Keratinocyte (primary cell): ENCODE measurements around the gene MAGIX. TPM values are rescaled to one million over a fixed set of nuclear protein-coding genes. Genes with fewer than 3 reads are reported as not detected.
A peak's percentile ranks its signal among the peaks of the same experiment; 100 is the strongest.

Experiments
- DNase-seq: peaks from one replicate; pipeline ENCODE4 v3.0.0-alpha.2; 2011; ENCODE audit warnings: low read depth, missing footprints, low spot score
- FAIRE-seq: peaks from 2 replicates; lab custom pipeline; 2011; peaks lifted over from hg19 to GRCh38; lab: Jason Lieb, UNC
- H2AFZ ChIP-seq: 2 replicates; pipeline ENCODE4 v1.6.0; 2012; ENCODE audit warnings: low read length, control low read depth, inconsistent platforms; ENCODE audit not compliant: control insufficient read depth
- H3K27ac ChIP-seq: 2 replicates; pipeline ENCODE4 v1.5.1; 2011; ENCODE audit warnings: low read length; ENCODE audit not compliant: control insufficient read depth, insufficient read depth
- H3K27me3 ChIP-seq: 3 replicates; pipeline ENCODE4 v1.6.0; 2011; ENCODE audit warnings: low read length; ENCODE audit not compliant: control insufficient read depth, insufficient read depth; ENCODE audit errors: extremely low read depth
- H3K36me3 ChIP-seq, 2 experiments: 2 replicates in 1 of 2; 3 replicates in 1 of 2; pipeline ENCODE4 v1.5.1; 2011; ENCODE audit warnings: low read length in 2 of 2, mild to moderate bottlenecking in 1 of 2; ENCODE audit not compliant: control insufficient read depth in 2 of 2, insufficient read depth in 2 of 2; ENCODE audit errors: extremely low read depth in 1 of 2
- H3K4me1 ChIP-seq: 3 replicates; pipeline ENCODE4 v1.5.1; 2011; ENCODE audit warnings: low read length; ENCODE audit not compliant: control insufficient read depth, insufficient read depth; ENCODE audit errors: extremely low read depth
- H3K4me2 ChIP-seq: 3 replicates; pipeline ENCODE4 v1.6.0; 2011; ENCODE audit warnings: low read depth, low read length; ENCODE audit not compliant: control insufficient read depth, insufficient read depth; ENCODE audit errors: extremely low read depth
- H3K4me3 ChIP-seq, 3 experiments: fragments of 200-600 bp in 1 of 3; sonication (generic) in 1 of 3; 2 replicates in 2 of 3; 3 replicates in 1 of 3; pipeline ENCODE4 v1.5.1; 2011 to 2016; ENCODE audit warnings: low read length in 3 of 3, mild to moderate bottlenecking in 3 of 3, control low read depth in 2 of 3, inconsistent platforms in 1 of 3, low read depth in 1 of 3, mixed read lengths in 1 of 3, mixed run types in 1 of 3, moderate library complexity in 1 of 3; ENCODE audit not compliant: control insufficient read depth in 2 of 3, insufficient read depth in 2 of 3; ENCODE audit errors: extremely low read depth in 1 of 3
- H3K79me2 ChIP-seq: 2 replicates; pipeline ENCODE4 v1.6.0; 2012; ENCODE audit warnings: low read length; ENCODE audit not compliant: control insufficient read depth, insufficient read depth
- H3K9ac ChIP-seq: 3 replicates; pipeline ENCODE4 v1.6.0; 2011; ENCODE audit warnings: low read length; ENCODE audit not compliant: control insufficient read depth, insufficient read depth; ENCODE audit errors: extremely low read depth
- H3K9me1 ChIP-seq: 3 replicates; pipeline ENCODE4 v1.6.0; 2011; ENCODE audit warnings: low read length; ENCODE audit not compliant: control insufficient read depth, insufficient read depth; ENCODE audit errors: extremely low read depth
- H3K9me3 ChIP-seq: 2 replicates; pipeline ENCODE4 v1.5.1; 2012; ENCODE audit warnings: low read depth, low read length; ENCODE audit not compliant: control insufficient read depth
- H4K20me1 ChIP-seq: 3 replicates; pipeline ENCODE4 v1.6.0; 2011; ENCODE audit warnings: low read length; ENCODE audit not compliant: control insufficient read depth, insufficient read depth; ENCODE audit errors: extremely low read depth
- EZH2 ChIP-seq: IDR thresholded peaks from one replicate; pipeline ENCODE4 v1.6.1; 2012; ENCODE audit warnings: inconsistent platforms, mild to moderate bottlenecking, low read length, moderate library complexity
- dilution Hi-C: fragments of 300-500 bp; cut with MboI; formaldehyde crosslinking; loops from one replicate; pipeline ENCODE4 v1.7.0; 2020; ENCODE audit warnings: low sequenced_read_pairs; ENCODE audit not compliant: extremely low pct_ligation_motif_present
- polyA plus RNA-seq, 5 experiments: library from polyadenylated mRNA; depleted of rRNA in 3 of 5; stranded (reverse) in 3 of 5; stranded (forward) in 1 of 5; unstranded in 1 of 5; fragments of >200 nt; gene quantifications; 1 replicate in 1 of 5; 2 replicates in 3 of 5; 3 replicates in 1 of 5; pipeline versions ENCODE4 v1.2.1 to v1.2.3, GENCODE V29; 2011 to 2012; ENCODE audit warnings: missing spikeins in 2 of 5, low read depth in 1 of 5, low replicate concordance in 1 of 5
- TF ChIP-seq, protein P1 (sequence below), 3 experiments: IDR thresholded peaks in 1 of 3; conservative IDR thresholded peaks in 1 of 3; optimal IDR thresholded peaks in 1 of 3; 2 replicates in 2 of 3; 3 replicates in 1 of 3; pipeline versions ENCODE3 to v1.5.1; 2011; ENCODE audit warnings: low read length in 3 of 3, mild to moderate bottlenecking in 3 of 3, moderate library complexity in 2 of 3, control low read depth in 1 of 3, inconsistent platforms in 1 of 3; ENCODE audit not compliant: insufficient read depth in 2 of 3; ENCODE audit errors: extremely low read depth in 1 of 3

The MAGIX gene
- polyA plus RNA-seq, 1 donor (not counting 4 experiments of a cell fraction or from before 2014, with no cell fraction given) = 0.51 TPM

DNA sequence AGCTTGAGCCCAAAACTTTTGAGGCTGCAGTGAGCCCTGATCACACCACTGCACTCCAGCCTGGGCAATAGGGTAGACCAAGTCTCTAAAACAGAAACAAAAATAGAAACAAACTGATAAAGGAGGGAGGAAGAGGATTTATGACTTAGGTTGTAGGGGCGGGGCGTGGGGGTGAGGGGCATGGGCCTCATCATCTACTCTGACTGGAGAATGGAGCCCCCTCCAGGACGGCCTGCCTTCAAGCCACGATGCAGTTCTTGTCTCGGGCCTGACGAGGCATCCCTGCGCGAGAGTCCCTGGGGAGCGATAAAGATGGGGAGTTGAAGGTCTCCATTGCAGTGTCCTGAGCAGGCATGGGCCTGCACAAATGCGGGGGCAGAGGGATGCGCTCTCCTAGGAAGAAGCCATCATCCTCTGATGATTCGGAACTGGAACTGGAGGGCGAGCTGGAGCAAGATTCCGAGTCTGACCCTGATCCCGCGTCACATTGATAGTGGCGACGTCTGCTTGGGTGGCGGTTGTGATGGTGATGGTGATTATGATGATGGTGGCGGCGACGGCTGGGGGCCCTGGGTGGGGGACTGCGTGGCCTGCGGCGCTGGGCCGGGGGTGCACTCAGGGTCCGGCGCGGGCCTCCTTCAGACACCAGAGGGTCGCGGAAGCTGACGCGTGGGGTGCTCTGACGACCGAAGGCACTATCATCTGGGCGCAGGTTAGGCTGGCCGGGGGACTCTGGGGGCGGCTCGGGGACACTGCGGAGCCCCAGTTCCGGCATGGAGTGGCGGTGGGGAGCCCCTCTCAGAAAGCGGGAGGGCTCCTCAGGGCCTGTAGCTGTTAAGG is 13.1 kb downstream of the MAGIX start:
- H3K4me1 ChIP-seq = peaks cover 36% of the 10 kb centered on the region
- H2AFZ ChIP-seq = no peak overlapping the region
- no peak overlapping the region for H3K27ac ChIP-seq
- H3K79me2 ChIP-seq = peaks cover 12% of the 10 kb centered on the region
- H3K4me3 ChIP-seq = no peak overlapping the region
- H4K20me1 ChIP-seq = peaks cover 6% of the 10 kb centered on the region
- H3K27me3 ChIP-seq = no peaks in the 10 kb centered on the region
- no peak for TF ChIP-seq EZH2
- TF ChIP-seq, protein P1, sequence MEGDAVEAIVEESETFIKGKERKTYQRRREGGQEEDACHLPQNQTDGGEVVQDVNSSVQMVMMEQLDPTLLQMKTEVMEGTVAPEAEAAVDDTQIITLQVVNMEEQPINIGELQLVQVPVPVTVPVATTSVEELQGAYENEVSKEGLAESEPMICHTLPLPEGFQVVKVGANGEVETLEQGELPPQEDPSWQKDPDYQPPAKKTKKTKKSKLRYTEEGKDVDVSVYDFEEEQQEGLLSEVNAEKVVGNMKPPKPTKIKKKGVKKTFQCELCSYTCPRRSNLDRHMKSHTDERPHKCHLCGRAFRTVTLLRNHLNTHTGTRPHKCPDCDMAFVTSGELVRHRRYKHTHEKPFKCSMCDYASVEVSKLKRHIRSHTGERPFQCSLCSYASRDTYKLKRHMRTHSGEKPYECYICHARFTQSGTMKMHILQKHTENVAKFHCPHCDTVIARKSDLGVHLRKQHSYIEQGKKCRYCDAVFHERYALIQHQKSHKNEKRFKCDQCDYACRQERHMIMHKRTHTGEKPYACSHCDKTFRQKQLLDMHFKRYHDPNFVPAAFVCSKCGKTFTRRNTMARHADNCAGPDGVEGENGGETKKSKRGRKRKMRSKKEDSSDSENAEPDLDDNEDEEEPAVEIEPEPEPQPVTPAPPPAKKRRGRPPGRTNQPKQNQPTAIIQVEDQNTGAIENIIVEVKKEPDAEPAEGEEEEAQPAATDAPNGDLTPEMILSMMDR (optimal IDR thresholded peaks at IDR 0.05 in 1 of 3, IDR thresholded peaks at IDR 0.05 in 1 of 3, conservative IDR thresholded peaks at IDR 0.05 in 1 of 3; ENCODE audit: extremely low read depth in 1 of 3, insufficient read depth in 2 of 3, low read length in 3 of 3) = no peak
- no peak for FAIRE-seq
- H3K36me3 ChIP-seq = no peaks in the 10 kb centered on the region
- no peaks in the 10 kb centered on the region for H3K9me3 ChIP-seq
- H3K9me1 ChIP-seq = no peaks in the 10 kb centered on the region
- H3K9ac ChIP-seq = no peak overlapping the region
- dilution Hi-C loops = no loop called here
- no peak for DNase-seq
- peak overlapping the region; percentile 41 for H3K4me2 ChIP-seq

DNA sequence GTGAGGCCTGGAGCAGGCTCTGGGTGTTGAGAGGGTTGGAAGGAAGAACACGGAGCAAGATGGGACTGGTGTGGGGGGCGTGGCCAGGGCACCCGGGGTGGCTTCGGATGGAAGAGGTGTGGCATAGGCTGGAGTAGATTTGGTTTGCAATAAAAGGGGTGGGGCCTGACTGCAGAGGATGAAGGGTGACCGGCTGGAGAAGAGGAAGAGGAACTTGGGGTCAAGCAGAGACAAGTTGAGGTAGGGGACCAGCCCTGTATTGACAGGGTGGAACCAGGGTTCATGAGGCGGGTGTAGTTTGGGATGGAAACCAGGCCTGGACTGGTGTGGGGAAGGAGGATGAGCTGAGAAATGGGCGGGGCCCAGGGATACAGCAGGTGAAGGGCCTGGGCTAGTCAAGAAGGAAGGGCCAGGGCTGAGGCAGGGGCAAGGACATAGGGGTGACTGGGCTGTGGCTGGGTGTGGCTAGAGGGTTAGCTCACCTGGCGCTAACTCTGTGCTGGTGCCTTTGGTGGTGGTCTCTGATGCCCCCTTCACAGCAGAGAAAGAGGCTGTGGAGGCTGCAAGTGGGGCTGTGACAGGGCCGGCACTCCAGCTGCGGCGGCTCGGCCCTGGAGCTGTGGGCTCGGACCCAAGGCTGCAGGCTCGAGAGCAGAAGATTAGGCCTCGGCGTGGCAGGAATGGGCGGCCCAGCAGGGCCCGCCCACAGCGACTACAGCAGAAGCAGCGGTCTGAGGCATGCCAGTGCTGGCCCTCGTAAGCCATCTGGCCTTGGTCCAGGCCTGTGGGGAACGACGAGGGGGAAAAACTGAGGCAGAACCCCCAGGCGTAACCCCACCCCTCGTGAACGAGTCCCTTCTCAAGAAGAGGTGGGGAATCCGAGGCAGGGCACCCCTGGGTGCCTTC is 14.1 kb downstream of the MAGIX start:
- Histone ChIP-seq H3K9me1 (no peaks in the 10 kb centered on the region), H3K79me2 (peaks cover 12% of the 10 kb centered on the region), H3K9me3 (no peaks in the 10 kb centered on the region), H3K9ac (peak overlapping the region; percentile 37), H4K20me1 (peaks cover 6% of the 10 kb centered on the region), H3K27me3 (no peaks in the 10 kb centered on the region), H3K4me2 (peak overlapping the region; percentile 51), H3K36me3 (no peaks in the 10 kb centered on the region), H2AFZ (no peak overlapping the region), H3K27ac (peak overlapping the region; percentile 69), H3K4me1 (peaks cover 36% of the 10 kb centered on the region), H3K4me3 (peak overlapping the region in 2 of 3 experiments; percentile 19 to 20)
- DNase-seq = peak; percentile 61
- TF ChIP-seq EZH2 = no peak
- TF ChIP-seq, protein P1 (optimal IDR thresholded peaks at IDR 0.05 in 1 of 3, IDR thresholded peaks at IDR 0.05 in 1 of 3, conservative IDR thresholded peaks at IDR 0.05 in 1 of 3; ENCODE audit: extremely low read depth in 1 of 3, insufficient read depth in 2 of 3, low read length in 3 of 3) = no peak
- no peak for FAIRE-seq
- dilution Hi-C loops = no loop called here
